K562 (cell line): ENCODE measurements around the gene LIN7A. TPM values are rescaled to one million over a fixed set of nuclear protein-coding genes. Genes with fewer than 3 reads are reported as not detected.

Experiments used
- ATAC-seq: fragments of 200-7000 bp; cut with Tn5 transposase; 3 replicates; pipeline ENCODE4 v1.9.1; 2020; ENCODE audit warnings: moderate library complexity
- BruUV-seq: library from RNA; stranded (reverse); fragments of 400-500 nt; replicated peaks from 2 replicates; lab custom pipeline; 2021; lab: Mats Ljungman, UMichigan
- CTCF ChIA-PET: fragments of 300-600 bp; formaldehyde crosslinking; extraction: SDS; loops from one replicate; lab custom pipeline; 2021; ENCODE audit warnings: low intra/inter-chr PET ratio; lab: Yijun Ruan, JAX
- POLR2A ChIA-PET: fragments of 300-600, 350-650 bp; sonication (Branson Sonifier 250); formaldehyde crosslinking; extraction: SDS; loops from one replicate; lab custom pipeline; 2021; ENCODE audit warnings: antibody characterized with exemption, inconsistent platforms; lab: Yijun Ruan, JAX
- DNase-seq, 4 experiments: peaks; one replicate each; pipeline versions ENCODE4 v3.0.0 to v3.0.0-alpha.2; 2011 to 2018; ENCODE audit warnings: low spot score in 3 of 4, mixed read lengths in 3 of 4; ENCODE audit errors: extremely low read depth in 1 of 4
- FAIRE-seq: peaks from 2 replicates; lab custom pipeline; 2011; peaks lifted over from hg19 to GRCh38; lab: Jason Lieb, UNC
- H2AFZ ChIP-seq: 2 replicates; pipeline ENCODE4 v1.6.0; 2011; ENCODE audit warnings: low read depth, low read length, control low read depth, inconsistent platforms
- H3K27ac ChIP-seq: fragments of 200-600 bp; 3 replicates; pipeline ENCODE4 v1.8.0; 2011; ENCODE audit warnings: low read depth, mild to moderate bottlenecking, control low read depth, inconsistent platforms, low read length, moderate library complexity, mixed read lengths; ENCODE audit errors: extremely low read depth
- H3K27me3 ChIP-seq, 2 experiments: fragments of 300-600 bp in 1 of 2; 2 replicates in 1 of 2; 3 replicates in 1 of 2; pipeline versions ENCODE4 v1.6.0 to v1.8.0; 2011; ENCODE audit warnings: inconsistent platforms in 2 of 2, low read length in 2 of 2, mild to moderate bottlenecking in 1 of 2, mixed read lengths in 1 of 2, moderate library complexity in 1 of 2; ENCODE audit not compliant: control insufficient read depth in 2 of 2, insufficient read depth in 2 of 2
- H3K36me3 ChIP-seq: fragments of 300-600 bp; 3 replicates; pipeline ENCODE4 v1.8.0; 2011; ENCODE audit warnings: mild to moderate bottlenecking, low read length, inconsistent platforms; ENCODE audit not compliant: control insufficient read depth, insufficient read depth
- H3K4me1 ChIP-seq, 2 experiments: fragments of 200-600 bp in 1 of 2; replicated peaks in 1 of 2; 2 replicates in 1 of 2; 3 replicates in 1 of 2; pipeline versions ENCODE4 v1.5.1 to v1.8.0; 2011; ENCODE audit warnings: inconsistent platforms in 2 of 2, low read length in 2 of 2, mild to moderate bottlenecking in 1 of 2, mixed read lengths in 1 of 2, moderate library complexity in 1 of 2; ENCODE audit not compliant: control insufficient read depth in 2 of 2, insufficient read depth in 2 of 2
- H3K4me2 ChIP-seq: 2 replicates; pipeline ENCODE4 v1.6.1; 2011; ENCODE audit warnings: low read length, control low read depth, inconsistent platforms, mixed read lengths; ENCODE audit not compliant: insufficient read depth
- H3K4me3 ChIP-seq: fragments of 200-600 bp; sonication (generic), shearing (Covaris generic); 2 replicates; pipeline ENCODE4 v1.5.1; 2016; ENCODE audit warnings: control low read depth, inconsistent platforms
- H3K79me2 ChIP-seq: fragments of 200-600 bp; 3 replicates; pipeline ENCODE4 v1.8.0; 2011; ENCODE audit warnings: low read length, inconsistent platforms; ENCODE audit not compliant: control insufficient read depth, insufficient read depth
- H3K9ac ChIP-seq, 2 experiments: 2 replicates each; pipeline versions ENCODE4 v1.6.0 to v1.6.1; 2011; ENCODE audit warnings: low read depth in 2 of 2, low read length in 2 of 2, control low read depth in 1 of 2, inconsistent platforms in 1 of 2, mild to moderate bottlenecking in 1 of 2, mixed read lengths in 1 of 2; ENCODE audit not compliant: insufficient read depth in 1 of 2
- H3K9me1 ChIP-seq: one replicate; pipeline ENCODE4 v1.6.0; 2011; ENCODE audit warnings: inconsistent platforms, mild to moderate bottlenecking, low read length, moderate library complexity; ENCODE audit not compliant: control insufficient read depth, insufficient read depth
- H3K9me3 ChIP-seq: replicated peaks from 2 replicates; pipeline ENCODE4 v1.5.1; 2011; ENCODE audit warnings: low read depth, low read length, inconsistent platforms; ENCODE audit not compliant: control insufficient read depth, insufficient read depth
- H4K20me1 ChIP-seq: replicated peaks from 2 replicates; pipeline ENCODE4 v1.6.1; 2011; ENCODE audit warnings: low read length, inconsistent platforms, mixed read lengths; ENCODE audit not compliant: control insufficient read depth, insufficient read depth
- CC2D1A ChIP-seq: fragments of 450-650 bp; IDR thresholded peaks from 2 replicates; pipeline ENCODE4 v1.6.1; 2017; ENCODE audit warnings: mild to moderate bottlenecking
- ELF4 ChIP-seq: fragments of 450-650 bp; formaldehyde crosslinking; IDR thresholded peaks from 2 replicates; pipeline ENCODE4 v1.4.0; 2022; ENCODE audit warnings: missing genetic modification characterization
- ELK1 ChIP-seq: sonication (generic); formaldehyde crosslinking; IDR thresholded peaks from 2 replicates; pipeline ENCODE4 v1.8.1; 2022; ENCODE audit warnings: missing genetic modification reagents
- GABPB1 ChIP-seq: sonication (generic); formaldehyde crosslinking; IDR thresholded peaks from 2 replicates; pipeline ENCODE4 v1.8.0; 2022; ENCODE audit warnings: mild to moderate bottlenecking, missing genetic modification reagents
- KAT8 ChIP-seq: fragments of 450-650 bp; IDR thresholded peaks from 2 replicates; pipeline ENCODE4 v1.6.1; 2016; ENCODE audit warnings: low read depth, mild to moderate bottlenecking
- MTA2 ChIP-seq: fragments of 450-650 bp; IDR thresholded peaks from 2 replicates; pipeline ENCODE4 v1.6.1; 2016; ENCODE audit warnings: low read depth
- SMAD4 ChIP-seq: fragments of 250-450 bp; sonication (Bioruptor Pico); conservative IDR thresholded peaks from 2 replicates; pipeline ENCODE4 v1.8.0; 2021; ENCODE audit warnings: inconsistent platforms, mild to moderate bottlenecking, moderate library complexity
- STAT5B ChIP-seq: fragments of 250-450 bp; sonication (Bioruptor Pico); IDR thresholded peaks from 2 replicates; pipeline ENCODE4 v1.8.0; 2021; ENCODE audit warnings: mild to moderate bottlenecking, inconsistent platforms
- TAF1 ChIP-seq: IDR thresholded peaks from 2 replicates; pipeline ENCODE4 v1.6.1; 2011; ENCODE audit warnings: mild to moderate bottlenecking, low read length, moderate library complexity; ENCODE audit not compliant: insufficient read depth, control insufficient read depth, severe bottlenecking; ENCODE audit errors: extremely low read depth
- TCF15 ChIP-seq: fragments of 250-450 bp; sonication (Bioruptor Pico); IDR thresholded peaks from 2 replicates; pipeline ENCODE4 v1.8.0; 2022; ENCODE audit warnings: moderate library complexity, mild to moderate bottlenecking, inconsistent platforms
- ZBTB33 ChIP-seq: sonication (generic); formaldehyde crosslinking; IDR thresholded peaks from 2 replicates; pipeline ENCODE4 v1.8.1; 2023; ENCODE audit warnings: mild to moderate bottlenecking, missing genetic modification reagents
- ZNF212 ChIP-seq: fragments of 450-650 bp; formaldehyde crosslinking; IDR thresholded peaks from 2 replicates; pipeline ENCODE4 v1.4.0; 2020; ENCODE audit warnings: mild to moderate bottlenecking
- ZNF280A ChIP-seq: fragments of 450-650 bp; IDR thresholded peaks from 2 replicates; pipeline ENCODE4 v1.6.1; 2018; ENCODE audit warnings: mild to moderate bottlenecking, low read depth; ENCODE audit not compliant: partially characterized antibody
- ZNF282 ChIP-seq: sonication (generic); formaldehyde crosslinking; IDR thresholded peaks from 2 replicates; pipeline ENCODE4 v1.8.1; 2023; ENCODE audit warnings: missing genetic modification reagents
- ZNF347 ChIP-seq: fragments of 450-650 bp; formaldehyde crosslinking; IDR thresholded peaks from 2 replicates; pipeline ENCODE4 v1.4.0; 2020; ENCODE audit warnings: low read depth, mild to moderate bottlenecking, moderate library complexity
- ZNF561 ChIP-seq: fragments of 450-650 bp; formaldehyde crosslinking; conservative IDR thresholded peaks from 2 replicates; pipeline ENCODE4 v1.4.0; 2020; ENCODE audit warnings: mild to moderate bottlenecking, moderate library complexity
- ZNF830 ChIP-seq: fragments of 250-450 bp; sonication (Bioruptor Pico); IDR thresholded peaks from 2 replicates; pipeline ENCODE4 v1.5.0; 2021; ENCODE audit warnings: mild to moderate bottlenecking
- WGBS: fragments of 100-300 bp; shearing (Covaris generic); methylation state at CpG from one replicate; pipeline ENCODE4 v1.1.6; 2016; ENCODE audit warnings: low coverage, mixed read lengths; ENCODE audit not compliant: insufficient coverage; ENCODE audit errors: missing lambda C conversion rate; 5-methylcytosine and 5-hydroxymethylcytosine counted together
- in situ Hi-C: fragments of 300-500 bp; cut with MboI; formaldehyde crosslinking; loops from 4 replicates; pipeline ENCODE4 v1.15.0; 2018; ENCODE audit warnings: inconsistent platforms, mixed read lengths
- intact Hi-C: fragments of 100-400 bp; cut with micrococcal nuclease; formaldehyde crosslinking; loops from 2 replicates; pipeline ENCODE4 v1.14.2; 2022
- polyA plus RNA-seq, 8 experiments: library from polyadenylated mRNA; depleted of rRNA in 4 of 8; stranded (reverse) in 5 of 8; unstranded in 3 of 8; fragments of >200 nt; fragmentation: Nextera tagmentation in 2 of 8; fragmentation: Illumina TruSeq in 1 of 8; extraction: Ambion mirVana in 2 of 8; extraction: Trizol in 1 of 8; gene quantifications; 2 replicates each; pipeline versions ENCODE4 v1.2.1 to v1.2.3, GENCODE V29; 2011 to 2014; ENCODE audit warnings: inconsistent platforms in 1 of 8, missing spikeins in 1 of 8
- total RNA-seq, 7 experiments: library from RNA; depleted of rRNA in 6 of 7; stranded (reverse); fragments of >200 nt in 6 of 7; fragmentation: Illumina TruSeq in 2 of 7; extraction: Trizol in 2 of 7; gene quantifications; 2 replicates each; pipeline versions ENCODE4 v1.2.1 to v1.2.3, GENCODE V29; 2011 to 2021; ENCODE audit warnings: low replicate concordance in 1 of 7

LIN7A gene
- total and polyA plus RNA-seq, 9 of the 15 experiments (the other 6 are each of a cell fraction or from before 2014, with no cell fraction given) = not detected

GRCh38 chr12:80938397-80938796 lies 663 bp upstream of the LIN7A start (continued):
- no peak for TF ChIP-seq ELK1 (CRISPR knock-in tag)

- Histone ChIP-seq H3K4me3 (no peak overlapping the region), H3K9me3 (no peaks in the 10 kb centered on the region), H3K79me2 (no peaks in the 10 kb centered on the region), H3K9ac (no peak overlapping the region), H3K4me2 (no peak overlapping the region), H3K27me3 (no peaks in the 10 kb centered on the region), H4K20me1 (no peaks in the 10 kb centered on the region), H3K36me3 (no peaks in the 10 kb centered on the region), H3K27ac (no peak overlapping the region), H2AFZ (no peak overlapping the region), H3K9me1 (no peaks in the 10 kb centered on the region), H3K4me1 (no peaks in the 10 kb centered on the region)
- ChIA-PET CTCF (no interaction called here), POLR2A (no interaction called here)
- no peak for DNase-seq
- intact Hi-C loops (no loop called here), in situ Hi-C loops (no loop called here)
- BruUV-seq = no TSS peak
- WGBS = 3% methylated on average over 19 of the region's 67 CpGs
- no peak for FAIRE-seq
- no peak for ATAC-seq
- TF ChIP-seq KAT8 (no peak), ZNF280A (no peak), ZNF282 (CRISPR knock-in tag) (no peak), ZNF212 (CRISPR knock-in tag) (no peak), TCF15 (CRISPR knock-in tag) (no peak), ZNF347 (CRISPR knock-in tag) (no peak), SMAD4 (CRISPR knock-in tag) (no peak), ZNF561 (CRISPR knock-in tag) (no peak), TAF1 (no peak), MTA2 (no peak), ZBTB33 (CRISPR knock-in tag) (no peak), STAT5B (no peak), ZNF830 (no peak), GABPB1 (CRISPR knock-in tag) (no peak), ELF4 (no peak), CC2D1A (no peak)
These were observed 918 bp downstream of the LIN7A start for GRCh38 chr12:80936642-80937390.
